Heart left ventricle (tissue), 13 donors: ENCODE data around the gene LCN10.

ENCODE experiments used
- CTCF ChIP-seq, 12 donors: fragments of 200-600 bp; sonication (generic) in 4 of 12; IDR thresholded peaks; one replicate each; pipeline versions ENCODE4 v1.5.0 to v1.8.0; 2018 to 2022; ENCODE audit warnings: antibody characterized with exemption in 12 of 12, mild to moderate bottlenecking in 5 of 12
- POLR2A ChIP-seq, 2 donors: fragments of 450-650 bp; IDR thresholded peaks; one replicate each; pipeline ENCODE4 v1.6.1; 2017; ENCODE audit warnings: antibody characterized with exemption in 2 of 2, mild to moderate bottlenecking in 2 of 2, moderate library complexity in 2 of 2
- donor health status: ischemic (EF 13 %, LVEDD 7.1; RV severe dilation, severe dysfunction).
- donor health status: DM: no; HTN: yes; CAD: no.
- donor health status: DM: no; HTN: no; CAD: no.
- donor health status: ischemic (EF 25% LVEDD 6.9; RV normal size, moderate dysfunction).
- donor health status: ischemic (EF 25% LVEDD 5.7; RV mildly dilated, moderate dysfunction).
- donor health status: ischemic (EF 35%, LVEDD 5.7; RV mildly dilated, moderate dysfunction).
- donor health status: nonischemic (EF 11% LVEDD 7.7; RV severe dilation, severe dysfunction).
- donor health status: DM: yes; HTN: yes; CAD: no.
- donor health status: PGD.
- donor health status: ischemic (EF 29% LVEDD 5.4; RV normal size, mild dysfunction).
- donor health status: nonischemic (EF 23%, LVEDD 6.1; RV moderate dilation, normal function).

- TF ChIP-seq POLR2A (IDR thresholded peaks at IDR 0.05) (no peak), CTCF (IDR thresholded peaks at IDR 0.05) (no peak)
These were observed 16.6 kb downstream of the LCN10 start for GRCh38 chr9:136726118-136726517.
